Activated CD4-positive, CD25-positive, alpha-beta regulatory T cell treated with anti-CD3 and anti-CD28 coated beads, Interleukin-2, amount 50 U/mL, for 72 hours (primary cell): ENCODE results near the gene NME4.
A peak's percentile ranks its signal among the peaks of the same experiment; 100 is the strongest.
"Not testable (repeated sequence)": the region's sequence is repeated elsewhere in the genome, so short reads cannot be mapped to it uniquely, and the experiment has no call there.

ENCODE experiments used
- DNase-seq: peaks from one replicate; pipeline ENCODE4 v3.0.0; 2021

Gene NME4

DNA sequence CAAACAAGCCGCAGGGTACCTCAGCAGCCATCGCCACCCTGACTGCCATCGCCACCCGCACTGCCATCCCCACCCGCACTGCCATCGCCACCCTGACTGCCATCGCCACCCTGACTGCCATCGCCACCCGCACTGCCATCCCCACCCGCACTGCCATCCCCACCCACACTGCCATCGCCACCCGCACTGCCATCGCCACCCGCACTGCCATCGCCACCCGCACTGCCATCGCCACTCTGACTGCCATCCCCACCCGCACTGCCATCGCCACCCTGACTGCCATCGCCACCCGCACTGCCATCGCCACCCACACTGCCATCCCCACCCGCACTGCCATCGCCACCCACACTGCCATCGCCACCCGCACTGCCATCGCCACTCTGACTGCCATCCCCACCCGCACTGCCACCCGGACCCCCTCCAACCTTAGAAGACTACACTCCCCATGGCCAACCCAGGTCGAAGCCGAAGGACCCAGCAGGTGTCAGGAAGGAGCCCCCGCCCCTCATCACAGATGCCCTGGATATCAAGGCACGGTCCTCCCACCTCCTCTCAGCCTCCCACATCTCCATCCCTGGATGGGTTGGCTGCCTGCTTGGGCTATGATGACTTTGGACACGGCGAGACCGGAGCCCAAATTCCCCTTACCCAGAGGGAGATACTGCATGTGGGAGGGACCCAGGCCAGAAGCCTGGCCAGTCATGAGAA lies 18.7 kb upstream of the NME4 start:
- DNase-seq: not testable (repeated sequence)

DNA sequence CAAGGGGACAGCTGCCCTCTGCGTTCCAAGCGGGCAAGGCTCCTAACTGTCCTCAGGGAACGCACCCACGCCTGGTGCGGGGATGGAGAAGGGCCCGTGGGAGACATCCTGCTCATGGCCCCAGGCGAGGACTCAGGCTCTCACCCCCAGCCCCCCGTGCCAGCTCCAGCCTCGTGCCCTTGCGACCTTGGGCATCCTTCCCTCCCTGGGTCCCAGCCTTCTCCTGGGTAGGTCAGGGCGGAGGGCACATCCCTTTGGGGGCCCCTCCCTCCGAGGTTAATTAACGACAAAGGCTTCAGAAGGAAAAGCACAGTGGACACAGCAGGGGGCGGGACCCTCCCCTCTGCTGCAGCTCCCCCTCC lies 18.2 kb upstream of the NME4 start:
- no peak for DNase-seq

DNA sequence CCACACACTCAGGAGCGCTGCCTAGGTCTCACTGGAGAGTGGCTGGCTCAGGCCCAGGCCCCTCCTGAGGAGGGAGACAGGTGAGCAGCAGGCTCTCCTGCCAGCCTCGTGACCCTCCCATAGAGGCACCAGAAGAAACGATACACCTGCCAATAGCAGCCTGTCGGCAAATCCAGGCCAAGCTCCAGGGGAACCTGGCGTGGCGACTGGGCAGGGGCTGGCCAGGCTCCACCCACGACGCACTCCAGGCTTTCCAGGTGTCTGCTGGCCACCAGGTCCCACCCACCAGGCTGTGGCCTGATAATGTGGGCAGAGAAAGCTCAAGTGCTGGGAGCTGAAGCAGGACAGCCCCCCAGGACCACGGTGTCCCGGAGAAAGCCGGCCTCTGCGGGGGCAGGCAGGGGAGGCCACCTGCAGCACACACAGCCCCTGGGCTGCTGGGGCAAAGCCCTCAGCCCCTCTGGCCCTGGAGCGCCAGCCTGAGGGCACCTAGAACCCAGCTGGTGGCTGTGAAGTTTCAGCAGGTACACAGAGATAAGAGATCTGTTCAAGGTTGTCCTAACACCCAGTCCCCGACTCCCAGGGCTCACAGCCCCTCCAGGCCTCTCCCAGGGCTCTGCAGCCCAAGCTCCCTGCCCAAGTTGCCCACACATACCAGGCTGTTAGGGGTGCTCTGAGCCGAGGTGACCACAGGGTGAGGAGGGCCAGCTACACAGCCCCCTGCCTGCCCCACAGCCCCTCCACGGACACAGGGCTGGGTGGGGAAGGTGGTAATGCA lies 17.6 kb upstream of the NME4 start:
- no peak for DNase-seq

DNA sequence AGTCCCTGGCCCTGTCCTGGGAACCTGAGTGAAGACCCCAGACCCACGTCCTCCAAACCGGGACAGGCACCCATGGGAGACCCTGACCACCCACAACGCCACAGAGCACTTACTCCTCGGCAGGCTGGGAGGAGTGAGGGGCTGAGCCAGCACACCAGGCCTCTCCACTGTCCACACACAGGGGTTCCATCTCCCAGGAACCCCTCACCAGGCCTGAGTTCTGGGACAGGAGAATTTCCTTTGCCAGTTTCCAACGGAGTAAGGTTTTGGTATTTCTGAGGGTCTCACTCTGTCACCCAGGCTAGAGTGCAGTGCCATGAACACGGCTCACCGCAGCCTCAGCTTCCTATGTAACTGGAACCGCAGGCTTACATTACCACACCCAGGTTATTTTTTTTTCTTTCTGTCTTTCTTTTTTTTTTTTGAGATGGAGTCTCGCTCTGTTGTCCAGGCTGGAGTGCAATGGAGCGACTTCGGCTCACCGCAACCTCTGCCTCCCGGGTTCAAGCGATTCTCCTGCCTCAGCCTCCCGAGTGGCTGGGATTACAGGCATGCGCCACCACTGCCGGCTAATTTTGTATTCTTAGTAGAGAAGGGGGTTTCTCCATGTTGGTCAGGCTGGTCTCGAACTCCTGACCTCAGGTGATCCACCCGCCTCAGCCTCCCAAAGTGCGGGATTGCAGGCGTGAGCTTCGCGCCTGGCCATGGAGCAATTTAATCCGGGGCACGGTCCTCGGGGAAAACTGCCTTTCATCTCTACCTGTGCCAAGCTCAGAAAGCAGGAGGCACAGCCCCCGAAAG lies 16.8 kb upstream of the NME4 start:
- no peak for DNase-seq

DNA sequence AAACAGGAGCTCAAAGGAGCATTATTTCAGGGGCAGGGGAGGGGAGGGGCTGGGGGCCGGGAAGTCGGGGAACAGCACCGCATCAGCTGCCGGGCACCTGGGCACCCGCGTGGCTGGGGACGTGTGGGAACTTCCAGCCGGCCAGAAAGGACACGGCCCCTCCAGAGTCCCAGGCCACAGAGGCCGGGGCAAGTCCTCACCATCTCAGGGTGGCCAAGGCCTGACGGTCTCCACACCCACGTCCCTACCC lies 16.3 kb upstream of the NME4 start:
- DNase-seq: no peak

DNA sequence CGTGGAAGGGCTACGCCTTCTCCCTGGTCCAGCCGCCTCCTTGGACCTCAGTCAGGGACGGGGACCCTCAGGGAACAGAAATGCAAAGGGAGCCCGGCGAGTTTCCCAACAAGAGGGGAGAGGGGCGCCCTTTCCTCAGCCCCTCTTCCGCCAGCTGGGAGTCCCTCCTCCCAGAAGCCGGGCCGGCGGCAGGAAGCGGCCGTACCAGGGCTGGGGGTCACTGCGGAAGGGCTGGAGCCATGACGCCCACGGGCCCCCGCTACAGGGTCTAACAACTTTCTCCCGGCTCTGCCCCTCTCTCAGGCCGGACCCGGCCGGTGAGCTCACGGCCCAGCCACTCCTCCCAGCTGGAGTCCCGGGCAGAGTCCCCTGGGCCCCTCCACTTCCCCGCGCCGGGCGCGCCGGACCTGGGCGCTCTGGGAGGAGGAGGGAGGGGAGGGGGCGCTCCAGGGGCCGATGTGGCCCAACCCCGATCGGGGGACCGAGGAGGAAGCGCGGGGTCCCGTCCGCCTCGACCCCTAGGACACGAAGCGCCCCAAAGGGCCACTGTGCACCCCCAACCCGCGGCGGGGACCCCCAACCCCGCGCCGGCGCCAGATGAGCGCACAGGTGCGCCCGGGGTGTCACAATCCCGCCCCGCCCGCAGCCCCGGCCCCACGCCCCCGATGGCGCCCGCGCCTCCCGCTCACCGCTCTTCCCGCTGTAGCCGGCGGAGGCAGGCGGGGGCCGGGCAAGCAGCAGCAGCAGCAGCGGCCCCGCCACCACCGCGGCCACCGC lies 15.8 kb upstream of the NME4 start:
- DNase-seq: peak; percentile 45

DNA sequence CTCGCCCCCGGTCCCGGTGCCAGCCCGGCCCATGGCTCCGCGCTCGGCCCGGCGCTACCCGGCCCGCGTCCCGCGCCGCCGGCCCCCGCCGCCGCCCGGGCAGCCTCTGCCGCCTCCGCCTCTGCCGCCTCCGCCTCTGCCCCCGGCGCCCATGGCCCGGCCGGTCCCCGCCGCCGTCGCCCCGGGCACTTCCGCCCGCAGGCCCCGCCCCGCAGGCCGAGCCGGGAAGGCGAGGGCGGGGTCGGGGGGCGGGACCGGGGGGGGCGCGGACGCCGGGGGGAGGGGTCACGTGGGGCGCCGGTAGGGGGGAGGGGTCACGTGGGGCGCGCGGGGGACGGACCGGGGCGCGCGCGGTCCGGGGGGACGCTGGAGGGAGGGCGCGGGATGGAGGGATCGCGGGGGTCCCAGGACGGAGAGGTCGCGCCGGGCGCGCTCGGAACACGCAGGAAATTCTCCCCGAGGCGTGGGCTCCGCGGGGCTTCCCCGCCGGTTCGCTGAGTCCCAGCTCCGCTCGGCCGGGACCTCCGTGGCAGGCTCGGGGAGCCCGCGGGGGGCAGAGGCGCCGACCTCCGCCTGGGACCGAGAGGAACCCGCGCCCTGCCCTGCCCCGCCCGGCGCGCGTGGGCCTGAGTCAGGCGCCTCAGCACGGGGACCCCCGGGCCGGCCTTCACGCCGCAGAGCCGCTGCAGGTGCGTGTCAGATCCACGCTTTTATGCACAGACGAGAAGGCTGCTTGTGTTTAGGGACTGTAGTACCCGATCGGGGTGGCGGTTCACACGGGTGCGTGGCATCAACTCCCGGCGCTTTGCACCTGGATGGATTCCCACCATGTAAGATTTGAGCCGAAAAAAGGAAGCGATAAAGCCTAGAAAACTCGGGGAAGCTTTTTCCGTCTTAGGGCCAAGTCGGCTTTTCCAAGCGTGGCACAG lies 14.9 kb upstream of the NME4 start, which contains the start of gene PGAP6:
Gene PGAP6 (minus strand): TSS at position 190 of the 929 bp plus-strand sequence. CDS start 157 bp downstream, at position 33.
- DNase-seq: peak; percentile 66

DNA sequence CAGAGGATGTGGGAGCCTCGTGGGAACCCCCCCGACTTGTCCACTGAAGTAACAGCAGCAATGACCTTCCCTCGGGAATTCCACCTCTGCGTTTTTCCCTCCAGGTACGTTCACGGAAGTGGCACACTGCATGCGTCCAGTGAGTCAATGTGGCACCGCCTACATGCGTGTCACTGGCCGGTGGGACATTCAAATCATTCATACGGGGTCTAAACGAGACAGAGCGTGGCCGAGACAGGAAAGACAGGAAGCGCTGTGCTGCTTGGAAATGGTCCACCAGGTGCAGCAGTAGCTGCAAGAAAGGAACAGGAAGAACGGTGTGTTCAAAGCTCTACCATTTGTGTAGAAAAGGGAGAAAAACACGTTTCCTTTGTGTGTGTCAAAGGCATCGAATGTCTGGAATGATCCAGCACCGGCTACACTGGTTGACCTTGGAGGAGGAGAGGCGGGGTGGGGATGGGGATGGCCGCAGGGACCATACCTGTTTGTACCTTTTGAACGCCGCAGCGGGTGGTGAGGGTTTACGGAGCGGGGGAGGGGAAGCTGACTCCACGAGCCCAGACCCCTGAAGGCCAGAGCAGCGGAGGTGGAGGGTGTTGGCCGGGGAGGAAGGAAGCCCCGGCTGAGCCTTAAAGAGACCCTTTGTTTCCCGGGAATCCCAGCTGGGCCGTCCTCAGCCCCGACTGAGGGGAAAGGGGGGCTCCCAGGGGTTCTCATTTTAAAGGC lies 13.5 kb upstream of the NME4 start:
- peak; percentile 52 for DNase-seq

DNA sequence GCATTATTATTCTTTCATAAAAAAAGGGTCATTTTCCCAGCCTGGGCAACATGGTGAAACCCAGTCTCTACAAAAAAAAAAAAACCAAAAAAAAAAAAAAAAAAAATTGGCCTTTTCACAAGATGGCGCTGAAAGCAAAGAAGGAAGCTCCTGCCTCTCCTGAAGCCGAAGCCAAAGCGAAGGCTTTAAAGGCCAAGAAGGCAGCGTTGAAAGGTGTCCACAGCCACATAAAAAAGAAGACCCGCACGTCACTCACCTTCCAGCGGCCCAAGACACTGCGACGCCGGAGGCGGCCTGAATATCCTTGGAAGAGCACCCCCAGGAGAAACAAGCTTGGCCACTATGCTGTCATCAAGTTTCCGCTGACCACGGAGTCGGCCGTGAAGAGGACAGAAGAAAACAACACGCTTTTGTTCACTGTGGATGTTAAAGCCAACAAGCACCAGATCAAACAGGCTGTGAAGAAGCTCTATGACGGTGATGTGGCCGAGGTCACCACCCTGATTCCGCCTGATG lies 10.3 kb upstream of the NME4 start:
- DNase-seq: no peak

DNA sequence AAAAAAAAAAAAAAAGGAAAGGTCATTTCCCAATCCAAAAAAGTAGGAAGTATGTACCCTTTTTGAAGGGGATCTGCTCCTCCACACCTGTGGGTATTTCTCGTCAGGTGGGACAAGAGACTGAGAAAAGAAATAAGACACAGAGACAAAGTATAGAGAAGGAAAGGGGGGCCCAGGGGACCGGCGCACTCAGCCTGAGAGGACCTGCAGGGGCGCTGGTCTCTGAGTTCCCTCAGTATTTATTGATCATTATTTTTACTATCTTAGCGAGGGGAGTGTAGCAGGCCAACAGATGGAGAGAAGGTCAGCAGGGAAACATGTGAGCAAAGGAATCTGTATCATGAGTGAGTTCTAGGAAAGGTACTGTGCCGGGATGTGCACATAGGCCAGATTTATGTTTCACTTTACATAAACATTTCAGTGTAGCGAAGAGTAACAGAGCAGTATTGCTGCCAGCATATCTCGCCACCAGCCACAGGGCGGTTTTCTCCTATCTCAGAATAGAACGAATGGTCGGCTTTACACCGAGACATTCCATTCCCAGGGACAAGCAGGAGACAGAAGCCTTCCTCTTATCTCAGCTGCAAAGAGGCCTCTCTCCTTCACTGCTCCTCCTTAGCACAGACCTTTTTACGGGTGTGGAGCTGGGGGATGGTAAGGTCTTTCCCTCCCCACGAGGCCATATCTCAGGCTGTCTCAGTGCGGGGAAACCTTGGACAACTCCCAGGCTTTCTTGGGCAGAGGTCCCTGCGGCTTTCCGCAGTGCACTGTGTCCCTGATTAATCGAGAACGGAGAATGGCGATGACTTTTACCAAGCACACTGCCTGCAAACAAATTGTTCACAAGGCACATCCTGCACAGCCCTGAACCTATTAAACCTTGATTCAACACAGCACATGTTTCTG lies 9.0 kb upstream of the NME4 start:
- not testable (repeated sequence) for DNase-seq

DNA sequence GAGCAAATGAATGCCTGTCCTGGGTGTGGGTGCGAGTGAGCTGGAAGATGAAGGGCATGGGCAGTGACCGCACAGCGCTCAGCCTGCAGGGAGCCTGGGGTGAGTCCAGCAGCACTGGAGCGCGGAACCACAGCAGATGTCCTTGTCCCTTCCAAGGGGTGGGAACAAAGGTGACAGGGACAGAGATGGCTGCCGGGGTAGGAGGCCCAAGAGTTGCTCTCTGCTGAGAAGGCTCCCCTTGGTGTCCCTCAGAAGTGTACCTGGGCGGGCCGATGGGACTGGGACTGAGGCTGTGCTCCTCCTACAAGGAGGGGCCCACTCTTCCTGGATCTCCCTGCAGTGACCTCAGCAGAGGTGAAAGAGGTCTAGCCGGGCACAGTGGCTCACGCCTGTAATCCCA lies 7.6 kb upstream of the NME4 start:
- no peak for DNase-seq

DNA sequence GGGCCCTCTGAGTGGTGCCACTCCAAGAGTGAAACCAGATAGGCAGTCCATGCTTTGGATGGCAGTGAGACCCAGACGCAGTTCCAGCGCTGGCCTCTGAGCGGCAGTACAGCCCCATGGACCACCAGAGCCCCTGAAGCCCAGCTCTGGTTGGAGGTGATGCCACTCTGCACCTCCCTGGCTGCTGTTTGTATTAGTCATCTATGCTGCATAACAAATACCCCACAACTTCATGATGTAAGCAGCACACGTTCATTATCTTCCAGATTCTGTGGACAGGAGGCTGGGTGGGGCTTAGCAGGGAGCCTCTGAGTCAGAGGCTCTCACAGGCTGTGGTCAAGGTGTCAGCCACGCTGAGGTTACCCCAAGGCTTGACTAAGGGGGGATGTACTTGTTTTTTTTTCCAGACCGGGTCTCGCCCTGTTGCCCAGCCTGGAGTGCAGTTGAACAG lies 5.1 kb upstream of the NME4 start:
- peak; percentile 84 for DNase-seq

DNA sequence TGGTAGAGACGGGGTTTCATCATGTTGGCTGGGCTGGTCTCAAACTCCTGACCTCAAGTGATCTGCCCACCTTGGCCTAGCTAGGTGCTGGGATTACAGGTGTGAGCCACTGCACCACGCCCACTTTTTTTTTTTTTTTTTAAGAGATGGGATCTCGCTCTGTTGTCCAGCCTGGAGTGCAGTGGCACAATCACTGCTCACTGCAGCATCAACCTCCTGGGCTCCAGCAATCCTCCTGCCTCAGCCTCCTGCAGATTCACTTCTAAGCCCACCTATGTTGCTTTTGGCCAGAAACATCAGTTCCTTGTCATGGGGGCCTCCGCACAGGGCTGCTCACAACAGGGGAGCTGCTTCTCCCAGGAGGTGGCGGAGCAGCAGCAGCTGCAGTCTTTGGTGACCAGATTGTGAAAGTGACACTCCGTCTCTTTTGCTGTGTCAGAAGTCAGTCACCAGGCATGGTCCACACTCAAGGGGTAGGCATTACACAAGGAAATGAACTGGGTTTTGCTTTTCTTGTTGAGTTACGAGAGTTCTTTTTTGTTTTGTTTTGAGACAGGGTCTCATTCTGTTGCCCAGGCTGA lies 4.5 kb upstream of the NME4 start:
- no peak for DNase-seq

DNA sequence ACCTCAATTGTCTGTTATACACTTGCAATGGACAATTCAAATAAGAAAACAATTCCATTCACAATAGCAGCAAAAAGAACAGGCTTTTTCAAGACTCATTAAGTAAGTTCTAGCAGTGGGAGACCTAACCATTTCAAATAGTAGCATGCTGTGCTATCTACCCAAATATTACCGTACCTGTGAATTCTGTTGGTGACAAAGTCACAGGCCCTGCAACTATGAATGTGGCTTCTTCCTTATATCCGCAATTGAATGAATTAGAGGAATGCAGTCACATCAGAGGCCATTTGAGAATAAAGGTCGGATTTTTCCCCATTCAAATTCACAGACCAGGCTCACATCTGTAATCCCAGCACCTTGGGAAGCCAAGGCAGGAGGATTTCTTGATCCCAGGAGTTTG lies 800 bp upstream of the NME4 start:
- no peak for DNase-seq

DNA sequence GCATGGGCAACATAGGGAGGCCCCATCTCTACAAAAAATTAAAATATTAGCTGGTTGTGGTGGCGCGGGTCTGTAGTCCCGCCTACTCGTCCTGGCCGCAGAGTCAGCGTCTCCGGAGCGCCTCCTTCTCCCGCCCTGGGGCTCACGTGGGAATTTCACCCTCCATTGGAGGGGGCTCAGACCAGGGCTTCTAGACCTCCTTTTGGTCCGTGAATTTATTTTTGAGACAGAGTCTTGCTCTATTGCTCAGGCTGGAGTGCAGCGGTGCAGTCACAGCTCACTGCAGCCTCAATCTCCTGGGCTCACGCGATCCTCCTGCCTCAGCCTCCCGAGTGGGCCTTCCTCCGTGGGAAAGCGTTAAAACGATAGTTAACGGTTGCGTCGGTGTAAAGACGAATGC lies 394 bp upstream of the NME4 start:
- no peak for DNase-seq

DNA sequence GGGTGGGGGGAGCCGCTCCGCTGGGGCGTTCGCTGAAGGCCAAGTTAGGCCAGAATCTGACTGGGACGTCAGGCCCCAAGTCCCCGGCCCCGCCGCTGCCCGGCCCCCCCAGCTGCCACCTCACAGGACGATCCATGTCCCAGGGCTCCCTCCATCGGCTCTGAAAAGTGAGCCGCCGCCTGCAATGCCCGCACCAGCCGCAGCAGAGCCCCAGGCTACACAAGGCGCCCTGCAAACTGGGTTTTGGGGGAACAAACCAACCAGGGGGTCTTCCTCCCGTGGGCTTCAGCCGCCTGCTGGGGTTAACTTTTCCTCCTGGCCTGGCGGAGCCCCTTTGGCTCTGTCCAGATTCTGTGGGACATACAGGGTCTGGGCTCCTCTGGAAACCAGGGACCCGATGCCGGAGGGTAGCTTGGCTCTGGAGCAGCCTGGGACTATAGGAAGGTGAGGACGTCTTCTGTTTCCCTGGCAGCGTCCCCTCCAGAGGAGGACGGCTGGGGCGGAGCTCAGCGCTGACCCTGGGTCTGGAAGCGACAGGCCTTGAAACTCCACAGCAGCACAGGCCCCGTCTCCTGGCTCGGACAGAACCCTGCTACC lies 835 bp downstream of the NME4 start:
- no peak for DNase-seq

DNA sequence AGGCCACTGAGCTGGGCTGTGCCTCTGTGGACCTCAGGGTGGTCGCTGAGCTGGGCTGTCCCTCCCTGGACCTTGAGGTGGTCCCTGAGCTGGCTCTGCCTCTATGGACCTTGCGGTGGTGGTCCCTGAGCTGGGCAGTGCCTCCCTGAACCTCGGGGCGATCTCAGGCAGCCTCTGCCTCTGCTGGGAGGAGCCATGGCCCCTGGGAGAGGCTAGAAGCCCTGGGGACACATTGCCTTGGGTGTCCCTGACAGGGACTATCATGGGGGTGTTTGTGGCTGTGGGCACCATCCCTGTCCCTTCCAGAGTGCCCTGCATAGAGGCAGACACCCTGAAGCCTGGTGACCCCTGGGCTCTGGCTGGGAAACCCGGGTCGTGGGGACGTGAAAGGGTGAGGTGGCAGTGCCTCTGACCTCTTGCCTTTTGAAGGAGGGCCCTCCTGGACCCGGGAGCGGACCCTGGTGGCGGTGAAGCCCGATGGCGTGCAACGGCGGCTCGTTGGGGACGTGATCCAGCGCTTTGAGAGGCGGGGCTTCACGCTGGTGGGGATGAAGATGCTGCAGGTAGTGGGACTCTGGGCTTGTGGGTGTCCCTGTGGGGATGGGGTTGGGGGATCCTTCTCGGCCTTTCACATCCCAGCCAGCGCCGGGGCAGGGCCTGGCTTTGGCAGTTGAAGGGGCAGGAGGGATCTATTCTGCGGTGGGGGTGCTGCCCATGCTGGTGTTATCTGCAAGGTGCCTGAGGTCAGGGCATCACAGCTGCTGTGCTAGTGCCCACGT lies 1.8 kb downstream of the NME4 start:
- no peak for DNase-seq

DNA sequence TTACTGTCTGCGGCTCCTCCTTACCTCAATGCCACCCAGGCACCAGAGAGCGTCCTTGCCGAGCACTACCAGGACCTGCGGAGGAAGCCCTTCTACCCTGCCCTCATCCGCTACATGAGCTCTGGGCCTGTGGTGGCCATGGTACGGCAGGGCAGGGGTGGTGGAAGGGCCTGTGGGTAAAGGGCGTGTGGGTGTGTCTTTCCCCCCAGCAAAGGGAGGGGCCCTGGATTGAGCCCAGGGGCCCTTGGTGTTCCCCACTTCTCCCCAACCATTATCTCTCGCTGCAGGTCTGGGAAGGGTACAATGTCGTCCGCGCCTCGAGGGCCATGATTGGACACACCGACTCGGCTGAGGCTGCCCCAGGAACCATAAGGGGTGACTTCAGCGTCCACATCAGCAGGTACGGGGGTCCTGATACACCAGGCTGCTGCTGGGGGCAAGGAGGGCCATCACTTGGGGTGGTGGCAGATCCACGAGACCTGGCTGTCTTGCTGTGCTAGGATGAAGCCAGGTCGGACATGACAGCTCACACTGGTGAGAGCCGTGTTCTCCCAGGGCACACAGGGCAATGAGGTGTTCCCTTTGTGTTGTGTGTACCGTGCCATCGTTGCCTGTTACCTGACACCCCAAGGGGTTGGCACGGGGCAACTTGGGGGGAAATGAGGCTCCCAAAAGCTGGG lies 2.5 kb downstream of the NME4 start:
- DNase-seq: no peak
